ENCODE measurements around the gene LRFN3.
"Not testable (repeated sequence)": the region's sequence is repeated elsewhere in the genome, so short reads cannot be mapped to it uniquely, and the experiment has no call there.

Gene LRFN3, protein sequence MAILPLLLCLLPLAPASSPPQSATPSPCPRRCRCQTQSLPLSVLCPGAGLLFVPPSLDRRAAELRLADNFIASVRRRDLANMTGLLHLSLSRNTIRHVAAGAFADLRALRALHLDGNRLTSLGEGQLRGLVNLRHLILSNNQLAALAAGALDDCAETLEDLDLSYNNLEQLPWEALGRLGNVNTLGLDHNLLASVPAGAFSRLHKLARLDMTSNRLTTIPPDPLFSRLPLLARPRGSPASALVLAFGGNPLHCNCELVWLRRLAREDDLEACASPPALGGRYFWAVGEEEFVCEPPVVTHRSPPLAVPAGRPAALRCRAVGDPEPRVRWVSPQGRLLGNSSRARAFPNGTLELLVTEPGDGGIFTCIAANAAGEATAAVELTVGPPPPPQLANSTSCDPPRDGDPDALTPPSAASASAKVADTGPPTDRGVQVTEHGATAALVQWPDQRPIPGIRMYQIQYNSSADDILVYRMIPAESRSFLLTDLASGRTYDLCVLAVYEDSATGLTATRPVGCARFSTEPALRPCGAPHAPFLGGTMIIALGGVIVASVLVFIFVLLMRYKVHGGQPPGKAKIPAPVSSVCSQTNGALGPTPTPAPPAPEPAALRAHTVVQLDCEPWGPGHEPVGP

DNA sequence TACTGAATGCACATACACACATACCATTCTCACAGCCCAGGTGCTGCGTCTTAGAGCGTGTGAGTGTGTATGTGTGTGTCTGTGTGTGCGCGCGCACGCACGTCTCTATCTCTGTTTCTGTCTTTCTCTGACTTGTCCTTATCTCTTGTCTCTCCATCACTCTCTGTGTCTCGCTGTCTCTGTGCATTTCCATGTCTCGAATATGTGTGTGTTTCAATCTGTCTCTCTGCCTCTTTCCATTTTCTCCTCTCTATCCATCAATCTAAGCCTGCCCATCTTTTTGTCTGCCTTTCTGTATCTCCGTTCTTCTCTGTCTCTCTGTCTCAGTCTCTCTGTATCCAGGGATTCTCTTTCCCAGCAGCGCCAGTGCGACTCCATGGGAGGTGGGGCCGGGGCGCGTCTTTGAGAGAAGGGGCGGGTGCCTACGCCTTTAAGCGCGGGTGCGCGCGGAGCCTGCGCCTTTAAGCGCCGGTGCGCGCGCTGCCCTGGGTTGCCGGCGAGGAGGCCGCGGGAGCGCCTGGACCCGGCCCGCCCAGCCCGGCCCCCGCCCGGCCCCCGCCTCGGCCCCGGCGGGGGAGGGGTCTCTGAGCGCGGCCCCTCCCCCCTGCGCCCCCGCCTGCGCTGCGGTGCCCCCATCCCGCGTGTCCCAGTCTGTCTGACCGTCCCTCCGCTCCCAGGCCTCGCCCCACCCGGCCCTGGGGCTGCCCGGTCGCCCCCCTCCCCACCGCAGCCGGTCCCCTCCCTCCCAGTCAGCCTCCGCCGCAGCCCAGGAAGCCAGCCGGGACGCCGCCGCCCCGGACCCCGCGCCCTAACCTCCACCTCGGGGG is at the start of gene LRFN3:
TSS of gene LRFN3 (plus strand) at position 464 of the 827 bp plus-strand sequence. CDS start 3,052 bp downstream, outside the sequence.
- DNase-seq, result peak; percentile 56

DNA sequence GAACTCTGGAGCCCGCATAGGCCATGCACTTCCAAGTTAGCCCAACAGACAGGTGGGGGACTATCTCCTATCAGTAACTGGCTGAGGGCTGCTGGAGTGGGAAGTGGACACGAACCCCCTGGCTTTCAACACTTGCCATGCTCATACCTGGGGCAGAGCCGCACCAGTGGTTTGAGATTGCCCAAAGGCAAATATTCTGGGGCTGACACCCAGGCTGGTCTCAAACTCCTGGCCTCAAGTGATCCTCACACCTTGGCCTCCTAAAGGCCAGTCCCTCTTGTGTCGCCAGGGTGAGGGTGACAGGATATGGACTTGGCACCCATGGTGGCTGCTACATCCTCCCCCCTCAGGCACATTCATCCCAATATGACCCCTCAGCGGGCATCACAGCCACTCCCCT is 49.0 kb upstream of the LRFN3 start:
- DNase-seq, result no peak

DNA sequence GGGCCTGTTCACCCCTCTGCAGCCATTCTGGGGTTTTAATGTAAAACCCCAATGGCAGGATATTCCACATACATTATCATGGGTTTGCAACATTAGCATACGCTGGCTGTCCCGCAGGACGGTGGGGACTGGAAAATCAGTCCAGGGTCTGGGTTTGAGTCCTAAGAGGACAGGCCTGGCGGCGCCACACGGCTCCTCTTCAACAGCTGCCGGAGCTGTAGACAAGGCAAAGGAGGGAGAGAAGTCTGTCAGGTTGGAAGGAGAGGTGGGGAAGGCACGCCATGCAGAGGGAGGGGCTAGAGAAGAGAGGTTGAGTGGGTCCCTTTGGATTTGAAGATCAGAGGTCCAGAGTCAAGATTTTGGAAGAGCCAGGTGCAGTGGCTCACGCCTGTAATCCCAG is 47.8 kb upstream of the LRFN3 start:
- no peak for DNase-seq

DNA sequence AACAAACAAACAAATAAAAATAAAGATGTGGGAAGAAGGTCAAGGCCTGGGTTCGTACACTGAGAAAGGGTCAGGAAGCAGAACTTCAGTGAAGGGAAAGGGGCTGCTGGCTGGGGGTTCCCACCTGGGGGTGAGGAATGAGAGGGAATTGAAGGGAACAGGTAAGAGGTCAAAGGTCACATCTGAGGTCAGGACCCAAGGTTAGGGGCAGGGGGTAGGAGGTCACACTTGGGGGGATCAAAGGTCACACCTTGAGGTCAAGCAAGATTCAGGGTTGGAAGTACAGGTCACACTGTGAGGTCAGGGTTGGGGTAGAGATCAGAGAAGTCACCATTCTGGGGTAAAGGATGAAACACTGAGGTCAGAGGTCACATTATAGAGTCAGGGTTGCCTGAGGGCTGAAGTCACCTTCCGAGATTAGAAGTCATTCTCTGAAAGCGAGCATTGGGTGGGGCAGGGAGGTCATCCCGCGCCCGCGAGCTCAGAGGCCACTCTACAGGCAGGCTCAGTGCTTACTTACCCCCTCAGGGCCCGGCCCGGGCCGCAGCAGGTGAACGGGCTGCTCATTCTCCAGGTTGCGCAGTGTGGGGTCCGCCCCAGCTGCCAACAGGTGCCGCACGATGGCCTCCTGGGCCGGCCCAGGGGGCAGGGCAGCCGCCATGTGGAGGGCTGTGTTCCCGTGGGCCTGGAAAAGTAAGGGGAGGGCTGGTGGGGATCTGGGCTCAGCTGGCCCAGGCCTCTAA is 46.6 kb upstream of the LRFN3 start:
- DNase-seq, result no peak

DNA sequence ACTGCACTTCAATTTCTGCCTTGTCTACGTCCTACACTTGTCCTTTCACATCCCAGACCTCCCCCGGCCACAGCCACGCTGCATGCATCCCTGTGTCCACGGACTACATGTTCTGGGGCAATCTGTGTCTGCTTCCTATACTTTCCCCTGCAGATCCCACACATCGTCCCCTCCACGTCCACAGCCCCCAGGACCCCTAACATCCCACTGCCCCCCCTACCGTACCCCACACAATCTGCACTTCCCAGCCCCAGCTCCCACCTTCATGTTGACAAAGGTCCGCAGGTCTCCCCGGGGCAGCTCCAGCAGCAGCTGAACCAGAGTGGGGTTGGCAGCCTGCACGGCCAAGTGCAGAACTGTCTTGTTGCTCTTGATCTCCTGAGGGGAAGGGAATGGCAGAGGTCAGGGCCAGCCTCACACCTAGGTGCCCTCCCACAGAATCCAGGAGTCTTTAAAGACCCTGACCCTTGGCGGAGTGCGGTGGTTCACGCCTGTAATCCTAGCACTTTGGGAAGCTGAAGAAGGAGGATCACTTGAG is 46.0 kb upstream of the LRFN3 start:
- DNase-seq, result no peak

DNA sequence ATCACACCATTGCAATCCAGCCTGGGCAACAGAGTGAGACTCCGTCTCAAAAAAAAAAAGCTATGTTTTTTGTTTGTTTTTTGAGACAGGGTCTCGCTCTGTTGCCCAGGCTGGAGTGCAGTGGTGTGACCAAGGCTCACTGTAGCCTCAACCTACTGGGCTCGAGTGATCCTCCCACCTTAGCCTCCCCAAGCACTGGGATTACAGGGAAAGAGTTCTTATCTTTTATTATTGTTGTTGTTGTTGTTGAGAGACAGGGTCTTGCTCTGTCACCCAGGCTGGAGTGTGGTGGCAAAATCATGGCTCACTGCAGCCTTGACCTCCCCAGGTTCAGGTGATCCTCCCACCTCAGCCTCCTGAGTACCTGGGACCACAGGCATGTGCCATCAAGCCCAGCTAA is 44.4 kb upstream of the LRFN3 start:
- not testable (repeated sequence) for DNase-seq

DNA sequence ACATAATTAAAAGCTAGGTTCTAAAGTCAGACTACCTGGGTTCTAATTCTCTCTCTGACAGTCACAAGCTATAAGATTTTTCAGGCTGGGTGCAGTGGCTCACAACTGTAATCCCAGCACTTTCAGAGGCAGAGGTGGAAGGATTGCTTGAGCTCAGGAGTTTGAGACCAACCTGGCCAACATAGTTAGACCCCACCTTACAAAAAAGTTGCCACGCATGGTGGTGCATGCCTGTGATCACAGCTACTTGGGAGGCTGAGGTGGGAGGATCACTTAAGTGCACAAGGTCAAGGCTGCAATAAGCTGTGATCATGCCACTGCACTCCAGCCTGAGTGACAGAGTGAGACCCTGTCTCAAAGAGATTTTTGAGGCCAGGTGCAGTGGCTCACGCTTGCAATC is 41.8 kb upstream of the LRFN3 start:
- no peak for DNase-seq

DNA sequence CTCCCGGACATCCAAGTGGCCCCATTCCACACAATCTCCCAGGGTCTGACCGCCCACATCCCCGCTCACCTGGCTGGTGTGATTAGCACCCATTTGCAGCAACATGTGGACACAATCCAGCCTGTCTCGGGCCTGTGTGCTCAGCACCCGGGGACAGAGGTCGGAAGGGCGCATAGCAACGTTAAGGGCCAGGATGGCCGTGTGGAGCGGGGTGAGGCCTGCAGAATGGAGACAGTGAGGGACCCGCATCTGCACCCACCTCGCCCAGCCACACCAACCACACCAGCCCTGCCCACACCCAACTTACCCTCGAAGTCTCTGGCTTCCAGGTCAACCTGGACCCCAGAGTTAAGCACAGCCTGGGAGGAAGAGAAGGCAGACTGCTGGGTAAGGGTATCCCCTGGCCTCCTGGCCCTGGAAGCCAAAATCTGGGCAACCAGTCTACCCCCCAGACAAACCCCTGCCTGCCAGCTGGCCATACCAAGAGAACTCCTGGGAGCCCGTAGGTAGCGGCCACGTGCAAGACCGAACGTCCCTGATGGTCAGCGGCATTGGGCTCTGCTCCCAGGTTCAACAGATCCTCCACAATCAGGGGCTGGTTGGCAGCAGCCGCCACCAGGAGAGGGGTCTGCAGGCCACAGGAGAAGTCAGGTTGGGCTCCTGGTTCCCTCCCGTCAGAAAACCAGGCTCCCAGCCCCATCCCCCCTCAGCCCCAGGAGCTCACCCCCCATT is 40.1 kb upstream of the LRFN3 start:
- DNase-seq, result no peak

DNA sequence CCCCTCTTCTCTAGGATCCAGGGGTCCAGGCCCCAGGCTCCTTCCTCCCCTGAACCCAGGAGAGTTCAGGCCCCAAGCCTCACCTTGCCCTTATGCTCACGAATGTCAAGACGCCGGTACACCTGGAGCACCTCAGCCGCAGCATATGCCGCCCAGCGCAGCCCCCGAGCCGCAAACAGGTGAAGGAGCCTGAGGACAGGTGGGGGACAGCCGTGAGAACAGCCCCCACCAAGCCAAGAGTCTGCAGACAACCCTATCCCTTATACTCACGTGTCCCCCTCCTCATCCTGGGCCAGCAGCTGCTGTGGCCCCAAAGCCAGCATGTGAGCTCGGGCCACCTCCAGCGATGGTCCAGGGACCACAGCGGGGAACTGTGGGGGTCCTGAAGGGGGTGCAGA is 39.5 kb upstream of the LRFN3 start:
- DNase-seq, result no peak

DNA sequence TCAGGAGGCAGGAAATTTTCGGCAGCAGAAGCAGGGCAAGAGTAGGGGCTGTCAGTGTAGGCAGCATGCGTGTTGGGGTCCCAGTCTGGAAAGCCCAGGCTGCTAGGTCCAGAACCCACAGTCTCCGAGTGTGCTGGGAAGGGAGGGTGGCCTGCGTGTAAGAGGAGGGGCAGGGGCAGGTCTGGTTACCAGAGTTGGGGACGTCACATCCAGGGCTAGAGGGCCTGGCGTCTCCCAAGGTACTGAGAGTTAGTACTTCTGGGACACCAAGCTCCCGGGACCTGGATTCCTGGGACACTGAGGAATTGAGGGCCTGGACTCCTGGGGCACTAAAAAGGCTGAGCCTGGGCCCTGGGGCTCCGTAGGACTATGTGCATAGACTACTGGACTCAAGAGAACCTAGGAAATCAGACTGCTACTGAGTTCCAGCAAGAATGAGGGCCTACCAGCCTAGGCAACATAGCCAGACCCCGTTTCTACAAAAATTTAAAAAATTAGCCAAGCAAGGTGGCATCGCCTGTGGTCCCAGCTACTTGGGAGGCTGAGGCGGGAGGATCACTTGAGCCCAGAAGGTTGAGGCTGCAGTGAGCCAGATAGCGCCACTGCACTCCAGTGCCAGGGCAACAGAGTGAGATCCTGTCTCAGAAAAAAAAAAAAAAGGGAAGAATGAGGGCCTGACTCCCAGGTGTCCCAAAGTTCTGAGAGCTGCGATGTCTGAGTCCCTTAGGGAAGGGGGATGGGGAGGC is 38.3 kb upstream of the LRFN3 start:
- no peak for DNase-seq

DNA sequence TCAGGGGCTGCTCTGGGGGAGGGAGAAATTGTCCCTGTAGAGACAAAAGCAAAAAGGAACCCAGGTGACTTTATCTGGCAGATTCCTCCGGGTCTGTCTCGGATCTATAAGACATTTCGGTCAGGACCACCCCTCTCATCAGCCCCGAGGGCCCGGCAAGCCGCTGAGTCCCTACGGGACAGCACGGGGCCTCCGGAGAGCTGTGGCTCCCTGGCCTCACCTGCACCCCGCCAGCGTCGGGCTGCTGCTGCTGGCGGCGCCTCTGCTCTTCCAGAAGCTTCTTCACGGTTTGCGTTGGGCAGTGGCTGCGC is 37.7 kb upstream of the LRFN3 start:
- no peak for DNase-seq

DNA sequence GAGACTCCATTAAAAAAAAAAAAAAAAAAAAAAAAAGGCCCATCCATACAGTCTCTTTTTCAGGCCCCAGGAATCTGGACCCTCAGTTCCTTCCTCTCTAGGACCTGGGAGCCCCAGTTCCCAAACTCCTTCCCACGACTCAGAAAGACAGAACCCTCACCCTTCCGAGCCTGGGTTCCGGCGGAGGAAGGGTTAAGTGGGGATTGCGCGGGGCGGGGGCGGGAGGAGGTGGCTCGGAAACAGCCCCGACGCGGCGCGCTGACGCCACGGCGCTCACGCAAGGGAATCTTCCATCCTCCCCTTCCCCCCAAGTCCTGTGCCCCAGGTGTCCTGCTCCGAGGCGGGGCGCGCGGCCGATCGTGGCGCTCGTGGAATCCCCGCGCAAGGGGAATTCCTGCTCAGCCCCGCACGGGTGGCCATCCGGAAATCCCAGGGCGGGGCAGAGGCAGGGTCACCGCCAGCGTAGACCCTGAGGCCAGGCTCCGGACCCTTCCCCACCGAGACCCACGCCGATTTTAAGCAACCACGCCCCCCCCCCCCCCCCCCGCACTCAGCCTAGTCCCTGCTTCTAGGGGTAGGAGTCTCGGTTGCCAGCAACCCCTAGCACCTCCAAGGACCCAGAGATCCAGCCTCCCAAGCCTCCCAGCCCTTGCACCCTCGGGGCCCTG is 36.5 kb upstream of the LRFN3 start:
- peak; percentile 81 for DNase-seq

DNA sequence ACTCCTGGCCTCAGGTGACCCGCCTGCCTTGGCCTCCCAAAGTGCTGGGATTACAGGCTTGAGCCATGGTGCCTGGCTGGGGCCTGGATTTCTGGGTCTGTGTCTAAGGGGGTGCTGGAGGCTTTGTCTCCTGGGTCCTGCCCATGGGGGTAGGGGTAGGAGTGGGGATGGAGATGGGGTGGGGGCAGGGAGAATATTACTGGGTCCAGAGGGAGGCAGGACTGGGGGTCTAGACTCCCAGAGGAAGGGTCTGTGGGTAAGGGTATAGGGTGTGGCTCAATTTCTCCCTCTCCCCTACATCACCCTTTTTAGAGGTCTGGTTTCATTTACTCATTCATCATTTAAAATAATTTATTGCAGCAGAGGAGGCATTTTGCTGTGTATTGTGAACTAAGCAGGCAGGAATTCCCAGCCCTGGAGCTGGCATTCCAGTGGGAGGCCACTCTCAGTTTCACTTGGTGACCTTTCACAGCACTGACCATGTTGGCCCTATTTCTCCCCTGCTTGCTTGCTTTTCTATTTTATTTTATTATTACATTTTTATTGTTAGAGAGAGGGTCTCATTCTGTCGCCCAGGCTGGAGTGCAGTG is 35.0 kb upstream of the LRFN3 start:
- peak; percentile 55 for DNase-seq

DNA sequence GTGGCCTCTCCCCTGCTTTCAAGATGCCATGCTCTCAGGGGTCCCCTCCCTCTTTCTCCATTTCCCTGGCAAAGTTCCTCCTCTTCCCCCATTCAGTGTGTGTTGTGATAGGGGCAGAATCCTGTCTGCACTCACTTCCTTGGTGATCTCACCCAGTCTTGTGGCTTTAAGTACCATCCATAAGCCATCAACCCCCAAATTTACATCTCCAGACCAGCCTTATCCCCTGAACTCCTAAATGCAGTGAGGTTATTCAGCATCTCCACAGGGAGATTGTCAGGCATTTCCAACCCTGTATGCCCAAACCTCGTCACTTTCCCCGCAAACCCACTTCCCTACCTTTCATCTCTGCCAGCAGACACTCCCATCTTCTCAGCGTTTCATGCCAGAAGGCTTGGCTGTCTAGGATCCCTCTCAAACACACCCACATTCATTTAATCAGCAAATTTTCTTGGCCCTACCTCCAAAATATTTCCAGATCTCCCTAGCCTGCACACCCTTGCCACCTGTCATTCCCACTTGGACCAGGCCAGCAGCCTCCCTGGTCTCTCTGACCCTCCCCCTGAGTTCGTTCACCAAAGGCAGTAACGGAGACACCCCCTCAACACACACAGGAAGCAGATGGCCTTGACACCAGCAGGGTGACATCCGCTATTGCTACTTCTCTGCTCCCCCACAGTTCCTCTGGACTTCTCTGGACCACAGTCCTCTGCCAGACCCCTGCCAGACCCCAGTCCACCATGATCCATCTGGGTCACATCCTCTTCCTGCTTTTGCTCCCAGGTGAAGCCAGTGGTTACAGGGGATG is 34.1 kb upstream of the LRFN3 start, which contains the start of gene HCST:
TSS of gene HCST (plus strand) at position 676 of the 808 bp plus-strand sequence. CDS start at position 741, 65 bp downstream.
- peak; percentile 83 for DNase-seq

DNA sequence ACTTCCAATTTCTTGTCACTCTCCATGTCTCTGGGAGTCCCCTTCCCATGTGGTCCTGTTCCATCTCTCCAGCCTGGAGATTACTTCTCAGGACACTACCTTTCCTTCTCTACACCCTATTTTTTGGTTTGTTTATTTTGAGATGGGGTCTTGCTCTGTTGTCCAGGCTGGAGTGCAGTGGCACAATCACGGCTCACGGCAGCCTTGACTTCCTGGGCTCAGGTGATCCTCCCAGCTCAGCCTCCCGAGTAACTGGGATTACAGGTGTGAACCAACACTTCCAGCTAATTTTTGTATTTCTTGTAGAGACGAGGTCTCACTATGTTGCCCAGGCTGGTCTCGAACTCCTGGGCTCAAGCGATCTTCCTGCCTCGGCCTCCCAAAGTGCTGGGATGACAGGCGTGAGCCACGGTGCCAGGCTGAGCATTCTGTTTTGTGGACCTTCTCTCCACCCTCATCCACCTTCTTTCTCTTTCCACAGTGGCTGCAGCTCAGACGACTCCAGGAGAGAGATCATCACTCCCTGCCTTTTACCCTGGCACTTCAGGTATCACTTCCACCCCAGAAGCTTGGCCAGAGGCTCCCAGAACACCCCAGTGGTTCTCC is 33.2 kb upstream of the LRFN3 start:
- no peak for DNase-seq

DNA sequence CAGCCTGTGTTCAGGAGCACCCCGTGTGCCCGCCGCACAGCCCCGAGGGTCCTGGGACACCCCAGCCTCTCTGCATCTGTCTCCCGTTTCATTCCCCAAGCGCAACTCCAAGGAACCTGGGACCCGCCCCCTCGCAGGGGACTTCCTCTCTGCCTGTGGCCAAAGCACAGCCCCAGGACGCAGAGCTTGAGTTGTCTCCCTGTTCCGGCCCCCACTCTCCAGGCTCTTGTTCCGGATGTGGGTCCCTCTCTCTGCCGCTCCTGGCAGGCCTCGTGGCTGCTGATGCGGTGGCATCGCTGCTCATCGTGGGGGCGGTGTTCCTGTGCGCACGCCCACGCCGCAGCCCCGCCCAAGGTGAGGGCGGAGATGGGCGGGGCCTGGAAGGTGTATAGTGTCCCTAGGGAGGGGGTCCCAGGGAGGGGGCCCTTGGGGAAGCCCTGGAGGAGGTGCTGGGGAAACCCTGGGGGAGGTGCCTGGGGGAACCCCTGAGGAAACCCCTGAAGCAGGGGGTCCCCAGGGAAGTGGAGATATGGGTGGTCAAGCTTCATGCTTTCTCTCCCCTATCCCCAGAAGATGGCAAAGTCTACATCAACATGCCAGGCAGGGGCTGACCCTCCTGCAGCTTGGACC is 32.5 kb upstream of the LRFN3 start:
- DNase-seq, result no peak

DNA sequence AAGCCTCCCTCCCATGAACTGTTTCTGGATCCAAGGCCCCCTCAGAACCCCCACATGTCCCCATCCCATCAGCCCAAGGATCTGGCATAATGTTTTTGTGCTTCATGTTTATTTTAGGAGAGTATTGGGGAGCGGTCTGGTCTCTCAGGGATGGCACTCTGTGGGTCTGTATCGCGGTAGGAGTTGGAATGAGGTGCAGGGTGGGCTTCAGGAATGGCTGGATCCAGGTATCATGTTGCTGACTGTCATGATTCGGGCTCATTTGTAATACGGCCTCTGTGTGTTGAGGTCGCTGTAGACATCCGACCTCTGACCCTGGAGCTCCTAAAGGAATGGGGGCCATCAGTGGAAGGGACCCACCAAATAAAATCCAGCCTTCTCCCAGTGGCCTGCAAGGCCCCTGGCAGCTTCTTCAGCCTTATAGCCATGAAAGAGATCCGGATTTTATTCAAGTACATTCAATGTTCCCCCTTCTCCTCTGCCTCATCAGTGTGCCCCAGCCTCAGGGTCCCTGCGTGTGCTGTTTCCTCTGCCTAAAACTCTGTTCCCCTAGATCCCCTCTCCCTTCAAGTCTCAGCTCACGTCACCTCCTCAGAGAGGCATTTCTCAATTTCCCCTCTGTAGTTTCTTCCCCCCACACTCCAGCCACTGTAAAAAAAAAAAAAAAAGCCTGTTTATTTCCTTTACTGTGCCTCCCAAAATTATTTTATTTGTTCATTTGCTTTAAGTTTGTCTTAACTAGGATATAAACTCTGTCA is 31.7 kb upstream of the LRFN3 start:
- DNase-seq, result no peak

All from NCI-H226 (cell line).